Upper lobe of left lung (tissue), 6 donors: Measurements from ENCODE around the gene BTBD9. TPM values are rescaled to one million over a fixed set of nuclear protein-coding genes. Genes with fewer than 3 reads are reported as not detected.

Experiments
- ATAC-seq, 2 donors: fragments of 200-7000 bp; cut with Tn5 transposase; one replicate each; pipeline ENCODE4 v1.9.1; 2022; ENCODE audit warnings: mild to moderate bottlenecking in 2 of 2, moderate library complexity in 2 of 2; ENCODE audit not compliant: low FRiP score in 2 of 2
- DNase-seq, 2 donors: peaks; one replicate each; pipeline ENCODE4 v3.0.0-alpha.2; 2019 to 2020
- H3K27ac ChIP-seq, 4 donors: fragments of 200-600 bp; sonication (generic); one replicate each; pipeline ENCODE4 v1.5.1; 2016 to 2019
- H3K27me3 ChIP-seq, 4 donors: fragments of 200-600 bp; sonication (generic); one replicate each; pipeline ENCODE4 v1.5.1; 2017 to 2019
- H3K36me3 ChIP-seq, 4 donors: fragments of 200-600 bp; sonication (generic); one replicate each; pipeline ENCODE4 v1.5.1; 2016 to 2019
- H3K4me1 ChIP-seq, 4 donors: fragments of 200-600 bp; sonication (generic); one replicate each; pipeline ENCODE4 v1.5.1; 2018 to 2019
- H3K4me3 ChIP-seq, 4 donors: fragments of 200-600 bp; sonication (generic); one replicate each; pipeline ENCODE4 v1.5.1; 2017 to 2019; ENCODE audit warnings: mild to moderate bottlenecking in 2 of 4, moderate library complexity in 1 of 4
- H3K9me3 ChIP-seq, 4 donors: fragments of 200-600 bp; sonication (generic); one replicate each; pipeline ENCODE4 v1.5.1; 2018 to 2019
- CTCF ChIP-seq, 6 experiments: fragments of 450-650 bp in 4 of 6; fragments of 200-600 bp in 2 of 6; sonication (generic) in 2 of 6; IDR thresholded peaks; one replicate each; pipeline ENCODE4 v1.5.1; 2016 to 2019; ENCODE audit warnings: antibody characterized with exemption in 6 of 6
- EP300 ChIP-seq, 4 donors: sonication (generic); formaldehyde crosslinking; IDR thresholded peaks; one replicate each; pipeline ENCODE4 v1.5.1; 2017; ENCODE audit warnings: antibody characterized with exemption in 4 of 4, control low read depth in 2 of 4
- POLR2A ChIP-seq, 4 donors: fragments of 450-650 bp; IDR thresholded peaks; one replicate each; pipeline ENCODE4 v1.5.1; 2016 to 2017; ENCODE audit warnings: antibody characterized with exemption in 4 of 4, mild to moderate bottlenecking in 2 of 4
- POLR2AphosphoS5 ChIP-seq, 2 donors: sonication (generic); formaldehyde crosslinking; IDR thresholded peaks; one replicate each; pipeline ENCODE4 v1.5.1; 2017; ENCODE audit warnings: antibody characterized with exemption in 2 of 2
- WGBS, 2 donors: methylation state at CpG; one replicate each; pipeline ENCODE4 v1.1.5; 2017 to 2018; 5-methylcytosine and 5-hydroxymethylcytosine counted together
- total RNA-seq, 6 donors: library from RNA; depleted of rRNA in 4 of 6; stranded (reverse); fragments of >200 nt in 4 of 6; gene quantifications; one replicate each; pipeline versions ENCODE4 v1.1.0 to v1.2.1, GENCODE V29; 2016 to 2021
- donor health status: DM: no; HTN: no; CAD: no; lungs with moderate emphysema.
- donor health status: DM: no; HTN: yes; CAD: no; lungs with severe emphysema.

Gene BTBD9
- total RNA-seq, 6 donors from 2014 or later: 18.2 to 60.8 (median 44.9) TPM

- H3K27ac ChIP-seq: no peak overlapping the region
- no peaks in the 10 kb centered on the region for H3K9me3 ChIP-seq
- no peaks in the 10 kb centered on the region for H3K4me1 ChIP-seq
- DNase-seq: no peak
- H3K4me3 ChIP-seq: no peak overlapping the region
- TF ChIP-seq POLR2A (IDR thresholded peaks at IDR 0.05) (no peak), CTCF (IDR thresholded peaks at IDR 0.05) (no peak), EP300 (IDR thresholded peaks at IDR 0.05) (no peak), POLR2AphosphoS5 (IDR thresholded peaks at IDR 0.05) (no peak)
- no peaks in the 10 kb centered on the region for H3K36me3 ChIP-seq
- no peaks in the 10 kb centered on the region for H3K27me3 ChIP-seq
- ATAC-seq: no peak
Measured at GRCh38 chr6:38391206-38391605, 248.5 kb downstream of the BTBD9 start.

GRCh38 chr6:38389875-38390274 is 249.9 kb downstream of the BTBD9 start:
- no peak for TF ChIP-seq EP300 (IDR thresholded peaks at IDR 0.05)
- TF ChIP-seq CTCF (IDR thresholded peaks at IDR 0.05): no peak
- TF ChIP-seq POLR2A (IDR thresholded peaks at IDR 0.05): no peak
- TF ChIP-seq POLR2AphosphoS5 (IDR thresholded peaks at IDR 0.05): no peak
- 90 to 95% methylated on average over 5 of the region's 5 CpGs for WGBS, 2 donors
- H3K4me1 ChIP-seq: no peaks in the 10 kb centered on the region
- H3K27me3 ChIP-seq: no peaks in the 10 kb centered on the region
- no peaks in the 10 kb centered on the region for H3K9me3 ChIP-seq
- no peaks in the 10 kb centered on the region for H3K36me3 ChIP-seq
- no peak overlapping the region for H3K4me3 ChIP-seq
- ATAC-seq: no peak
- H3K27ac ChIP-seq: no peak overlapping the region
- DNase-seq: no peak

- Histone ChIP-seq H3K27me3 (no peaks in the 10 kb centered on the region), H3K4me1 (no peaks in the 10 kb centered on the region)
Measured at GRCh38 chr6:38387971-38388370, 251.8 kb downstream of the BTBD9 start.

GRCh38 chr6:38387461-38387860 is 252.3 kb downstream of the BTBD9 start:
- Histone ChIP-seq H3K4me1 (no peaks in the 10 kb centered on the region), H3K27ac (no peak overlapping the region), H3K9me3 (no peaks in the 10 kb centered on the region), H3K27me3 (no peaks in the 10 kb centered on the region), H3K36me3 (no peaks in the 10 kb centered on the region), H3K4me3 (no peak overlapping the region)
- no peak for ATAC-seq
- 95 to 100% methylated on average over 2 of the region's 2 CpGs for WGBS, 2 donors
- TF ChIP-seq POLR2AphosphoS5 (IDR thresholded peaks at IDR 0.05): no peak
- TF ChIP-seq POLR2A (IDR thresholded peaks at IDR 0.05): no peak
- TF ChIP-seq EP300 (IDR thresholded peaks at IDR 0.05): no peak
- no peak for TF ChIP-seq CTCF (IDR thresholded peaks at IDR 0.05)
- no peak for DNase-seq

More at GRCh38 chr6:38387971-38388370, 251.8 kb downstream of the BTBD9 start:
- TF ChIP-seq EP300 (IDR thresholded peaks at IDR 0.05): no peak
- TF ChIP-seq POLR2A (IDR thresholded peaks at IDR 0.05): no peak
- no peak for TF ChIP-seq POLR2AphosphoS5 (IDR thresholded peaks at IDR 0.05)
- TF ChIP-seq CTCF (IDR thresholded peaks at IDR 0.05): no peak
- no peak overlapping the region for H3K4me3 ChIP-seq
- no peak overlapping the region for H3K27ac ChIP-seq
- no peak for DNase-seq
- no peaks in the 10 kb centered on the region for H3K9me3 ChIP-seq
- ATAC-seq: peak in 1 of 2 donors; percentile 88
- H3K36me3 ChIP-seq: no peaks in the 10 kb centered on the region

GRCh38 chr6:38378801-38379200 is 260.9 kb downstream of the BTBD9 start:
- ATAC-seq: no peak
- Histone ChIP-seq H3K4me3 (no peak overlapping the region), H3K4me1 (no peaks in the 10 kb centered on the region), H3K36me3 (no peaks in the 10 kb centered on the region), H3K9me3 (no peaks in the 10 kb centered on the region), H3K27ac (no peak overlapping the region), H3K27me3 (no peaks in the 10 kb centered on the region)
- no peak for DNase-seq
- no peak for TF ChIP-seq POLR2AphosphoS5 (IDR thresholded peaks at IDR 0.05)
- TF ChIP-seq EP300 (IDR thresholded peaks at IDR 0.05): no peak
- TF ChIP-seq CTCF (IDR thresholded peaks at IDR 0.05): no peak
- TF ChIP-seq POLR2A (IDR thresholded peaks at IDR 0.05): no peak
- WGBS, 2 donors: 92 to 93% methylated on average over 7 of the region's 7 CpGs
